Aorta (tissue), 5 donors: ENCODE data around the gene HLTF. TPM values are rescaled to one million over a fixed set of nuclear protein-coding genes. Genes with fewer than 3 reads are reported as not detected.
A peak's percentile ranks its signal among the peaks of the same experiment; 100 is the strongest.

Experiments used
- ATAC-seq: fragments of 200-7000 bp; cut with Tn5 transposase; one replicate; pipeline ENCODE4 v1.9.1; 2022; ENCODE audit warnings: moderate library complexity; ENCODE audit not compliant: low FRiP score
- DNase-seq, 2 donors: peaks; one replicate each; pipeline ENCODE4 v3.0.0-alpha.2; 2020
- H3K27ac ChIP-seq, 2 donors: one replicate each; pipeline ENCODE4 v1.5.1; 2013; ENCODE audit warnings: low read length in 2 of 2, mild to moderate bottlenecking in 2 of 2, moderate library complexity in 2 of 2, control low read depth in 1 of 2, inconsistent platforms in 1 of 2, low read depth in 1 of 2
- H3K27me3 ChIP-seq, 2 donors: one replicate each; pipeline ENCODE4 v1.6.1; 2013; ENCODE audit warnings: control low read depth in 1 of 2, low read length in 1 of 2, mild to moderate bottlenecking in 1 of 2, moderate library complexity in 1 of 2; ENCODE audit not compliant: insufficient read depth in 2 of 2, control insufficient read depth in 1 of 2
- H3K36me3 ChIP-seq, 2 donors: one replicate each; pipeline ENCODE4 v1.6.1; 2013; ENCODE audit warnings: control low read depth in 1 of 2, low read length in 1 of 2, mild to moderate bottlenecking in 1 of 2; ENCODE audit not compliant: insufficient read depth in 2 of 2, control insufficient read depth in 1 of 2
- H3K4me1 ChIP-seq, 2 donors: one replicate each; pipeline ENCODE4 v1.6.1; 2013; ENCODE audit warnings: low read length in 2 of 2, control low read depth in 1 of 2, mild to moderate bottlenecking in 1 of 2, moderate library complexity in 1 of 2; ENCODE audit not compliant: insufficient read depth in 2 of 2, control insufficient read depth in 1 of 2
- H3K4me3 ChIP-seq, 2 donors: one replicate each; pipeline ENCODE4 v1.5.1; 2013; ENCODE audit warnings: low read length in 2 of 2, control low read depth in 1 of 2, mild to moderate bottlenecking in 1 of 2
- H3K9me3 ChIP-seq: one replicate; pipeline ENCODE4 v1.6.1; 2013; ENCODE audit warnings: mild to moderate bottlenecking, low read length; ENCODE audit not compliant: control insufficient read depth
- WGBS, 2 donors: extraction: QIAGEN DNeasy Blood & Tissue Kit; methylation state at CpG; one replicate each; pipeline ENCODE4 v1.1.7; 2013; 5-methylcytosine and 5-hydroxymethylcytosine counted together
- intact Hi-C, 2 donors: fragments of 100-400 bp; cut with DNase I; formaldehyde crosslinking; loops; one replicate each; pipeline versions ENCODE4 v1.14.2 to v1.15.0; 2022
- polyA plus RNA-seq, 2 donors: library from polyadenylated mRNA; stranded (reverse); fragments of 200-250 nt; gene quantifications; one replicate each; pipeline ENCODE4 v1.2.3, GENCODE V29; 2013
- total RNA-seq, 2 donors: library from RNA; stranded (reverse); fragmentation: NEBNext Ultra II Directional; extraction: Animal tissue kit (Norgen Biotek cat#: 25700); gene quantifications; one replicate each; pipeline ENCODE4 v1.2.1, GENCODE V29; 2021
- donor health status: healthy with polysubstance abuse.
- donor health status: Bipolar disorder and iron deficiency.
- donor health status: DM: no; HTN: no; CAD: no.
- donor health status: DM: no; HTN: no; CAD: no.
- donor health status: DM: yes; HTN: yes; CAD: no.

The HLTF gene
- total and polyA plus RNA-seq, 4 donors, result 4.4 to 30.1 (median 19.9) TPM

- no peak for DNase-seq
- Histone ChIP-seq H3K4me1 (peaks cover 3% of the 10 kb centered on the region in 2 donors), H3K27me3 (no peaks in the 10 kb centered on the region), H3K4me3 (no peak overlapping the region), H3K27ac (peak overlapping the region in 1 of 2 donors; percentile 17), H3K9me3 (no peaks in the 10 kb centered on the region), H3K36me3 (peaks cover 3 to 7% of the 10 kb centered on the region in 2 donors)
- 79 to 82% methylated on average over 3 of the region's 3 CpGs for WGBS, 2 donors
- ATAC-seq, result no peak
- intact Hi-C loops, result no loop called here
Observed at GRCh38 chr3:148999806-149000205, 86.5 kb downstream of the HLTF start.

DNA sequence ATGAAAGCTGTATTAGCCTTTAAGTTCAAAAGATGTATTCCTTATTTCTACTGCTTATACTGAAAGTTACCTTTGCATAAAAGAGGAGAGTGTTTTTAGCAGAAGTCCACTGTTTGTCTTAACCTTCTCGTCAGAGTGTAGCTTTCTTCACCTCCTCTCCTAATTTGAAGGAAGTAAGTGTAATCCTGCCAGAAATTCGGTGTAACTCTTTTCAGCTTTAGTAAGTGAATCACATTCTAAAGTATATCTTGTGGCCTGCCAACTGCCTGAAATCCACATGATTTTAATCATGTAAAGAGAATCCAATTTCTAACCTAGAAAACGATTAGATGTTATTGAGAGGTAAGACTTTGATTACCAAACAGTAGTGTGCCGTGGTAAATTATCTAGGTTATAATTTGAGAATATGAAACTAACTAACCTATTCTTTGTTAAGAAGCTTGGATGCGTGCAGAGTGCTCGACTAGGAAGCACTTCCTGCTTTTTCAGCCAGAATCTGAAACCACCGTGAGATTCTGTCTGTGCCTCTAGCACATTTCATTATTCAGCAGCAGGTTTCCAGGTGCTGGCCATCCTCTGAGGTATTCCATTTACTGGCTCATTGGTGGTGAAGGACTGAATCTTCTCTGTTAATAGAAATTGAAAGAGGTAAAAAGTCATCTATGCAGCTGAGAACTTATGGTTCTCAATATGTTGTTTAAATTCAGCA lies 87.5 kb downstream of the HLTF start:
- peak overlapping the region in 1 of 2 donors; percentile 60 for H3K27ac ChIP-seq
- H3K4me1 ChIP-seq, result peaks cover 0 to under 1% of the 10 kb centered on the region in 2 donors
- DNase-seq (no peak), ATAC-seq (no peak)
- intact Hi-C loops, result no loop called here
- no peaks in the 10 kb centered on the region for H3K27me3 ChIP-seq
- H3K4me3 ChIP-seq, result peak overlapping the region; percentile 1 to 5
- H3K9me3 ChIP-seq, result no peaks in the 10 kb centered on the region
- WGBS, 2 donors, result 18 to 23% methylated on average over 7 of the region's 7 CpGs
- peaks cover 3 to 8% of the 10 kb centered on the region in 2 donors for H3K36me3 ChIP-seq

GRCh38 chr3:148998297-148998696 lies 88.0 kb downstream of the HLTF start:
- DNase-seq, result no peak
- Histone ChIP-seq H3K4me1 (peaks cover 0 to 2% of the 10 kb centered on the region in 2 donors), H3K4me3 (no peak overlapping the region), H3K9me3 (no peaks in the 10 kb centered on the region), H3K36me3 (peaks cover 3 to 5% of the 10 kb centered on the region in 2 donors), H3K27ac (no peak overlapping the region), H3K27me3 (no peaks in the 10 kb centered on the region)
- no peak for ATAC-seq
- 63 to 69% methylated on average over 5 of the region's 5 CpGs for WGBS, 2 donors
- intact Hi-C loops, result no loop called here

- Histone ChIP-seq H3K4me1 (peaks cover 0 to 9% of the 10 kb centered on the region in 2 donors), H3K27me3 (no peaks in the 10 kb centered on the region), H3K27ac (no peak overlapping the region), H3K4me3 (no peak overlapping the region), H3K9me3 (no peaks in the 10 kb centered on the region), H3K36me3 (peaks cover 3 to 5% of the 10 kb centered on the region in 2 donors)
- ATAC-seq (no peak), DNase-seq (no peak)
- intact Hi-C loops, result no loop called here
- WGBS, 2 donors, result 73 to 89% methylated on average over 1 of the region's 1 CpG
Observed at GRCh38 chr3:148997623-148998022, 88.7 kb downstream of the HLTF start.

- Histone ChIP-seq H3K27ac (peak overlapping the region; percentile 20 to 45), H3K9me3 (no peaks in the 10 kb centered on the region), H3K27me3 (no peaks in the 10 kb centered on the region), H3K36me3 (peaks cover 2 to 3% of the 10 kb centered on the region in 2 donors), H3K4me3 (peak overlapping the region; percentile 82 to 93), H3K4me1 (peaks cover 0 to 10% of the 10 kb centered on the region in 2 donors)
- DNase-seq, result no peak
- intact Hi-C loops, result loop anchor here (5.0 kb wide), 1 partner anchor 35 kb away; no protein-coding TSS in a partner anchor
- 73 to 74% methylated on average over 10 of the region's 10 CpGs for WGBS, 2 donors
- ATAC-seq, result no peak
Observed at GRCh38 chr3:148992635-148993255, 93.6 kb downstream of the HLTF start.

- H3K36me3 ChIP-seq, result peaks cover 2 to 3% of the 10 kb centered on the region in 2 donors
- peak; percentile 70 for ATAC-seq
- 2% methylated on average over 24 to 34 of the region's 34 CpGs for WGBS, 2 donors
- H3K27me3 ChIP-seq, result no peaks in the 10 kb centered on the region
- H3K4me1 ChIP-seq, result peaks cover 0 to 10% of the 10 kb centered on the region in 2 donors
- H3K4me3 ChIP-seq, result peak overlapping the region; percentile 82 to 93
- peak overlapping the region; percentile 71 to 91 for H3K27ac ChIP-seq
- intact Hi-C loops, result loop anchor here (5.0 kb wide), 1 partner anchor 35 kb away; no protein-coding TSS in a partner anchor
- H3K9me3 ChIP-seq, result no peaks in the 10 kb centered on the region
- peak; percentile 69 to 90 for DNase-seq
Observed at GRCh38 chr3:148992027-148992634, 94.2 kb downstream of the HLTF start.

GRCh38 chr3:148991219-148992026 lies 94.9 kb downstream of the HLTF start, which contains the start of gene GYG1:
Gene GYG1 (plus strand): TSS chr3:148991540. CDS start chr3:148991641, 101 bp downstream.
- no peaks in the 10 kb centered on the region for H3K27me3 ChIP-seq
- 0 to 1% methylated on average over 59 to 91 of the region's 91 CpGs for WGBS, 2 donors
- H3K9me3 ChIP-seq, result no peaks in the 10 kb centered on the region
- intact Hi-C loops, result loop anchor here (5.0 kb wide), 1 partner anchor 34 kb away; no protein-coding TSS in a partner anchor
- H3K4me3 ChIP-seq, result peak within 1 kb of the TSS; percentile 82 to 93
- peak within 1 kb of the TSS; percentile 71 to 91 for H3K27ac ChIP-seq
- ATAC-seq, result peak; percentile 94
- H3K36me3 ChIP-seq, result peaks cover under 1 to 2% of the 10 kb centered on the region in 2 donors
- DNase-seq, result peak; percentile 90 to 95
- H3K4me1 ChIP-seq, result peaks cover 0 to 10% of the 10 kb centered on the region in 2 donors

GRCh38 chr3:148990236-148990635 lies 96.1 kb downstream of the HLTF start:
- Histone ChIP-seq H3K4me1 (peaks cover 0 to 10% of the 10 kb centered on the region in 2 donors), H3K27me3 (no peaks in the 10 kb centered on the region), H3K9me3 (no peaks in the 10 kb centered on the region), H3K27ac (peak overlapping the region; percentile 12 to 71), H3K4me3 (no peak overlapping the region), H3K36me3 (peaks cover 0 to 2% of the 10 kb centered on the region in 2 donors)
- intact Hi-C loops, result loop anchor here (5.0 kb wide), 1 partner anchor 33 kb away; no protein-coding TSS in a partner anchor
- 41 to 56% methylated on average over 4 of the region's 4 CpGs for WGBS, 2 donors
- DNase-seq (no peak), ATAC-seq (no peak)
